GM04503 (cell line): Measurements from ENCODE around the gene STK24.

ENCODE experiments used
- DNase-seq: peaks from one replicate; pipeline ENCODE4 v3.0.0-alpha.2; 2012; ENCODE audit warnings: low read depth

Gene STK24

DNA sequence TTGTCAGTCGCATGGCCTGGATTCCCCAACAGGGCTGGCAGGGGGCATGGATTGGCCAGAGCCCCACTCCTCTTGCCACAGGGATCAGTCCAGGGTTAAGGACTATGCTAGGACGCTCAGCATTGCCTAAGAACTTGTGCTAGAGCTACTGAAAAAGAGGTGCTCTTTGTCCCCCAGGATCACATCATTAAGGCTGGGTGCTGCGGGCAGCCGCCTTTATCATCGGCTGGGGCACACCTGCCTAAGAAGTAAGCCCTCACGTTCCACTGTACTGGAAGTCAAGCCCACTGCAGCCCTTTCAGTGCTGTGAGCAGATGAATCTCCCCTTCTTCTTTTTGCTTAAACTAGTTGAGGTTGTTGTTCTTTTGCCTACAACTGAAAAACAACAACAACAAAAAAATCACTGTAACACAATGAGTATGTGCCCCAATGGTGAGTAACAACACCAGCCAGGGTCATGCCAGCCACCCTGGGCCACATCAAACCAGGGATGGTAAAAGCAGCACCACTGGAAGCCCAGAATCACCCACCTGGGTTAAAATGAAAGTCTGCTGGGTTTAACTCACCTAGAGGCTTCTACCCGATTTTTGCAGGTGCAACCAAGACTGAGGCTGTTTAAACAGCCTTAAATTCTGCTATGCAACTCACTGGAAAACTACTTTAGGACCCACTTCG is 20.6 kb downstream of the STK24 start:
- no peak for DNase-seq

- DNase-seq, result no peak
These were observed 27.1 kb downstream of the STK24 start for GRCh38 chr13:98549728-98550317.

DNA sequence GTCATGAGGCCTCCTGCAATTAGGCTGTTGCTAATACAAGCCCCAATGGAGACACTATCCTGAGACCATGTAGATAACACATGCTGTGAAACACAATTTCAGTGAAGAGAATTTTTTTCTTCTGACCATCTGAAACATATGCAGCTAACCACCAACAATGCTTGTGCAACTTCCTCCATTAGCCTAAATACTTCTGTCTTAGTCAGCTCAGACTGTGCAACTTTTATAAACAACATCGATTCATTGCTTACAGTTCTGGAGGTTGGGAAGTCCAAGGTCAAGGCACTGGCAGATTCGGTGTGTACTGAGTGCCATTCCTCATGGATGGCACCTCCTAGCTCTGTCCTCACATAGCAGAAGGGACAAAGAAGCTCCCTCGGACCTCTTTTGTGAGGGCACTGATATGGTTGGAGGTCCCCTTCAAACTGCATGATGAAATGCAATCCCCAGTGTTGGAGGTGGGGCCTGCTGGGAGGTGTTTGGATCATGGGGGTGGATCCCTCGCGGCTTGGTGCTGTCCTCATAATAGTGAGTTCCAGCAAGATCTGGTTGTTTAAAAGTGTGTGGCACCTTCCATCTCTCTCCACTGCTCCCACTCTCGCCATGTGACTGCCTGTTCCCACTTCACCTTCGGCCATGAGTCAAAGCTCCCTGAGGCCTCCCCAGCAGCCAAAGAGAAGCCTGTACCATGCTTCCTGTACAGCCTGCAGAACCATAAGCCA is 27.7 kb downstream of the STK24 start:
- DNase-seq, result peak; percentile 84

DNA sequence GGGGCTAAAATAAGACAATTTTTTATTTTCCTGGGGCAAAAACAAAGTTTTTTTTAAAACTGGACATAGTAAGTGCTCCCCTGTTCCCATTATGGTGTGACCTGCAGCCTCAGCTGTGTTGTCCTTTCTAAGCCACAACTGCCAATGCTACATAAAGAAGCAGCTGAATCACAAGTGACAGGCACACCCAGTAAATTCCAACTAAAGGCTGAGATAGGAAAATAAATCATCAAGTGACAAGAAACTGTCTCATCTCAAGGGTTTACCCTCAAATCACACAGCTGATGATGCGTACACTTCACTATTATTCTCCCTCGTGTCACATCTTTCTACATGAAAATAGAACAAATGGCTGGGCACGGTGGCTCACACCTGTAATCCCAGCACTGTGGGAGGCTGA is 28.7 kb downstream of the STK24 start:
- DNase-seq, result no peak

- DNase-seq, result no peak
These were observed 29.5 kb downstream of the STK24 start for GRCh38 chr13:98547455-98547854.

DNA sequence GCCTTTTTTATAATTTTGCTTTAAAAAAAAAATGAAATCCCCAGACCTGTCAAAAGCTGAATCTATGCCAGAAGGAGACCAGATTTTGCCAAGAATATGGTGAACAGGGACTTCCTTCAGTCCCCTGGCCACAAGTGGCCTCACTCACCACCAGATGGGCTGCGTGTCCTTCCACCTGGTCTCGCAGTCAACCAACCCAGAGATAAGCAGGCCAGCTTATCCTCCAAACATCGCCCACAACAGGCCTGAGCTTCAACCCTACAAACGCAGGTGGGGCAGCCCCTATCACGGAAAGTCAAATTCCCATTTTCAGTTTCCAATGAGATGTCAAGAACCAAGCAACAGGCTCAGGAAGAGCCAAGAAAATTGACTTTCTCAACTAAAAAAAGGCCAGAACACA is 30.5 kb downstream of the STK24 start:
- no peak for DNase-seq

DNA sequence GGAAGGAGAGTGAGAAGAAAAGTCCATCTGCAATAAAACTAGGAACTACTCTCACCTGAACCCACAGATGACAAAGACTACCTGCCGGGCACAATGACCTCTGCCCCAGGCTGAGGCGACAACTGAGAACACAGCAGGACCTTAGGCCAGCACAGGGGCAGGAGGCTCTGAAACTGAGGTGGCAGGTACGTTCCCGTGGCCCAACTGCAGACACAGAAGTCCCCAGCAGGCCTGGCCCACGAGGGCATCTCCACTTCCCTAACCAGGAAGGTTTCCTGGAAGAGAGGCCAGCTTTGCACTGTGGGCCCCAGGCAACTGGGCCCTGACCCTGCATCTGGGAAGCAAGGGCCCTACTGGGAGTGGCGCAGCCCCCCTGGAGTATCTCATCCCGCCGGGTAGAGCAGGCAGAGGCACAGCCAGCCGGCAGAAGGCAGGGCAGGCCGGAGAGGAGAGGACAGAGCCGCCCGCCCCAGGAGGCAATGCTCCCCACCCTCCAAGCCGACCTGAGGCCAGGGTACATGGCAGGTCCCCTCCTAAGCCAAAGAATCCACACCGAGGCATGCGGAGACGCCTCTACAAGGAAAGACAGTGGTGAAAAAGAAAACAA is 32.7 kb downstream of the STK24 start:
- DNase-seq, result no peak

- no peak for DNase-seq
These were observed 33.4 kb downstream of the STK24 start for GRCh38 chr13:98543378-98544103.

GRCh38 chr13:98542568-98543377 is 34.1 kb downstream of the STK24 start:
- DNase-seq, result no peak

GRCh38 chr13:98541701-98542203 is 35.2 kb downstream of the STK24 start:
- no peak for DNase-seq

GRCh38 chr13:98541191-98541590 is 35.7 kb downstream of the STK24 start:
- DNase-seq, result no peak

- no peak for DNase-seq
These were observed 36.4 kb downstream of the STK24 start for GRCh38 chr13:98540476-98540875.

- no peak for DNase-seq
These were observed 37.2 kb downstream of the STK24 start for GRCh38 chr13:98539666-98540065.

- DNase-seq, result no peak
These were observed 38.0 kb downstream of the STK24 start for GRCh38 chr13:98538876-98539275.

DNA sequence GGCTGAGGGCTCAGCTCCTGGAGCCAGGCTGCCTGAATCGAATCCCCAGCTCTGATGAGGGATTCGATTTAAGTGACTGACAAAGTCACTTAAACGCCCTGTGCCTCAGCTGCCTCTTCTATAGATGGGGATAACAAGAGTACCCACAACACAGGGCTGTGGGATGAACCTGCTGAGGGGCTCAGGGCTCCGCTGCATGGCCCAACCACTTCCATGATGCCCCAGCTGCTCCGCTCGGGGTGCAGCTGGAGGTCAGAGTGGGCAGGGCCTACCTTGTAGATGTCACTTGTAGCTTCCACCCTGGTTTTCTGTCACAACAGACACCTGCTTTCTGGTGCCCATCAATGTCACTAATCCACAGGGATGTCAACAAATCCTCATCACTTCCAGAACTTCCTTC is 39.2 kb downstream of the STK24 start:
- no peak for DNase-seq

GRCh38 chr13:98537306-98537705 is 39.6 kb downstream of the STK24 start:
- no peak for DNase-seq

GRCh38 chr13:98536729-98537128 is 40.2 kb downstream of the STK24 start:
- DNase-seq, result no peak

DNA sequence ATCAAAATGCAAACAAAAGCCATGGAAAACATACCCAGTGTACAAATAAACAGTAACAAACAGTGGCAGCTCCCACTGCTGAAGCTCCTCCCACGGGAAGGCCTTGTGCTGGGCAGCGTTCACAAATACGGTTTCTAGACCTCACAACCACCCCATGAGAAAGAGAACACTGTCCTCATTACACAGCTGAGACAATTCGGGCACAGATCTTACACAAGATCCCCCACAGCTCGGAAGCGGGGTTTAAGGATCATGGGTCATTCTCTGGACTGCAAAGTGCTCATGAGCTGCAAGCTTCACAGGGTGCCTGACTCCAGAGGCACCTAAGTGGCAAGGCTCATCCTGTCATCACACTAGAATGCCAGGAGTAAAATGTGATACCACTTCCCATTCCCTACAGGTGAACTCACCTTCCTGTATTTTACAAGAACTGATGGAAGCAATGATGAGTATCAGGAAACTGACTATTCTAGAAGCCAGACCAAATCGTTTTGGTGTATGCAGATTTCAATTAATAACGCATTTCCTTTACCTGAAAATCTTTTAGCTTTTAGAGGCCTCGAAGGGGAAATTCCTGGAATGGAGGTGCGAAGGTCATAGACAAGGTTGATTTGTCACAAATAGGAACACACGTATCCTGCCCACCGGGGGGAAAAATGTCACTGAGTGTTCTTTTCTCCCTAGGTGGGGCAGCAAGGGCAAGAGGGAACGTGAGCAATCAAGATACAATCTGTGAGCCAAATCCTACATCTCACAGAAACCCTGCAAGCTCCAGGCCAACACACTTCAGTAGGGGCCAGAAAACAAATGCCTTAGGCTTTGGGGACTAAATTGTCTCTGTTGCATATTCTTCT is 41.2 kb downstream of the STK24 start:
- no peak for DNase-seq

DNA sequence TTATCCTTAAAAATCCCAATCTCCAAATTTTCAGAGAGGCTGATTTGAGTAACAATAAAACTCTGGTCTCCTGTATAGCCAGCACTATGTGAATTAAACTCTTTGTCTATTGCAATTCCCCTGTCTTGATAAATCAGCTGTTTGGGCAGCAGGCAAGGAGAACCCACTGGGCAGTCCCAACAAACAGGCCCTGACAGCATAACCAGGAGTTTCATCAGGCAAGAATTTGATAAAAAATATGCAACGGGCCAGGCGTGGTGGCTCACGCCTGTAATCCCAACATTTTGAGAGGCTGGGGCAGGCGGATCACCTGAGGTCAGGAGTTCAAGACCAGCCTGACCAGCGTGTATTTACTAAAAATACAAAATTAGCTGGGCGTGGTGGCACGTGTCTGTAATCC is 42.1 kb downstream of the STK24 start:
- no peak for DNase-seq

GRCh38 chr13:98533912-98534311 is 43.0 kb downstream of the STK24 start:
- no peak for DNase-seq
